ENCODE data around the gene MEOX2. TPM values are rescaled to one million over a fixed set of nuclear protein-coding genes. Genes with fewer than 3 reads are reported as not detected.

Gene MEOX2
- total RNA-seq, 4 donors from 2014 or later = 0.64 to 1.6 TPM; not detected in 2

DNA sequence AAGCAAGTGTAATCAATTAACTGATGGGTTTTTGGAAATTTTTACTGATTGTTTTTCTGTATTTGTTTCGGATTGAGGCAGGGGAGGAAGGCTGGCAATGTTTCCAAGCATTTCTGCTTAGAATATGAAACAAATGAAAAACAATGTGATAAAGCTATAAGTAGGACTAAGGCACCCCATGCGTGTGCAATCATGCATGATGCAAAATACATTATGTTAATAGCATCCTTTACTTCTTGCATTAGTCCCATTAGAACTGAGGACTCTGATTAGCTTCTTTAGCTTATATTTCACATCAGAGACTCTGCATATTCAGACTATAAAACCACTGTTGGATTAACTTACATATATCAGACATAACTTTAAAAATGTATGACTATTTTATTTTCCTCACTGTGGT is 76.0 kb downstream of the MEOX2 start:
- Histone ChIP-seq H3K27me3 (no peaks in the 10 kb centered on the region), H3K4me1 (no peaks in the 10 kb centered on the region), H3K36me3 (no peaks in the 10 kb centered on the region), H3K27ac (no peak overlapping the region), H3K9me3 (no peaks in the 10 kb centered on the region), H3K4me3 (no peak overlapping the region)
- in situ Hi-C loops (cut with MboI; ENCODE audit: low pct_ligation_motif_present in 1 of 4, low pct_unique_long_range_greater_than_20kb in 1 of 4, low sequenced_read_pairs in 3 of 4) = no loop called here
- no peak for DNase-seq
- WGBS, 2 donors (ENCODE audit: low coverage in 1 of 2) = 77 to 84% methylated on average over 2 of the region's 2 CpGs
- intact Hi-C loops (cut with DNase I; ENCODE audit: low total_unique reads) = no loop called here
- TF ChIP-seq POLR2AphosphoS5 (IDR thresholded peaks at IDR 0.05) = no peak
- TF ChIP-seq, protein P1, sequence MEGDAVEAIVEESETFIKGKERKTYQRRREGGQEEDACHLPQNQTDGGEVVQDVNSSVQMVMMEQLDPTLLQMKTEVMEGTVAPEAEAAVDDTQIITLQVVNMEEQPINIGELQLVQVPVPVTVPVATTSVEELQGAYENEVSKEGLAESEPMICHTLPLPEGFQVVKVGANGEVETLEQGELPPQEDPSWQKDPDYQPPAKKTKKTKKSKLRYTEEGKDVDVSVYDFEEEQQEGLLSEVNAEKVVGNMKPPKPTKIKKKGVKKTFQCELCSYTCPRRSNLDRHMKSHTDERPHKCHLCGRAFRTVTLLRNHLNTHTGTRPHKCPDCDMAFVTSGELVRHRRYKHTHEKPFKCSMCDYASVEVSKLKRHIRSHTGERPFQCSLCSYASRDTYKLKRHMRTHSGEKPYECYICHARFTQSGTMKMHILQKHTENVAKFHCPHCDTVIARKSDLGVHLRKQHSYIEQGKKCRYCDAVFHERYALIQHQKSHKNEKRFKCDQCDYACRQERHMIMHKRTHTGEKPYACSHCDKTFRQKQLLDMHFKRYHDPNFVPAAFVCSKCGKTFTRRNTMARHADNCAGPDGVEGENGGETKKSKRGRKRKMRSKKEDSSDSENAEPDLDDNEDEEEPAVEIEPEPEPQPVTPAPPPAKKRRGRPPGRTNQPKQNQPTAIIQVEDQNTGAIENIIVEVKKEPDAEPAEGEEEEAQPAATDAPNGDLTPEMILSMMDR (IDR thresholded peaks at IDR 0.05) = no peak
- TF ChIP-seq EP300 (IDR thresholded peaks at IDR 0.05; ENCODE audit: low read depth) = no peak
- TF ChIP-seq POLR2A (IDR thresholded peaks at IDR 0.05) = no peak

DNA sequence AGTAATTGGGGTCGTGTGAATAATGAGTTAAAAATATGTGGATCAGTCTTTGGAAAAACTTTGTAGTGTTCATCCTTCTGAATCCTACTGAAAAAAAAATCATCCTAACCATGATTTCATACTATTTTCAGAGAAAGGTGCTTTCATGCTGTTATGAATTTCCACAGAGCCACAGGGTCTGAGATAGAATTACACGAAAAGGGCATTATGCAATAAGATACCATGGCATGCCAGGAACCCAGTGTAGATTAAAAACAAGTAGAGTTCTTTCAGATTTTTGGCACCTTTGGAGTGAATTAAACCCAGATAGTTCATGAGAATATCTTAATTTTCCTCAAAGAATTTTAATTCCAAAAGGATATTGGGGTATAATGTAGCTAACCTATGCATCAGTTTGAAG is 77.2 kb downstream of the MEOX2 start:
- intact Hi-C loops (cut with DNase I; ENCODE audit: low total_unique reads) (no loop called here), in situ Hi-C loops (cut with MboI; ENCODE audit: low pct_ligation_motif_present in 1 of 4, low pct_unique_long_range_greater_than_20kb in 1 of 4, low sequenced_read_pairs in 3 of 4) (no loop called here)
- H3K4me3 ChIP-seq = no peak overlapping the region
- WGBS, 2 donors (ENCODE audit: low coverage in 1 of 2) = 80 to 85% methylated on average over 2 of the region's 2 CpGs
- no peaks in the 10 kb centered on the region for H3K36me3 ChIP-seq
- H3K27ac ChIP-seq = no peak overlapping the region
- H3K27me3 ChIP-seq = no peaks in the 10 kb centered on the region
- no peak for DNase-seq
- TF ChIP-seq EP300 (IDR thresholded peaks at IDR 0.05; ENCODE audit: low read depth) (no peak), POLR2AphosphoS5 (IDR thresholded peaks at IDR 0.05) (no peak), POLR2A (IDR thresholded peaks at IDR 0.05) (no peak)
- TF ChIP-seq, protein P1 (IDR thresholded peaks at IDR 0.05) = no peak
- no peaks in the 10 kb centered on the region for H3K4me1 ChIP-seq
- H3K9me3 ChIP-seq = no peaks in the 10 kb centered on the region

DNA sequence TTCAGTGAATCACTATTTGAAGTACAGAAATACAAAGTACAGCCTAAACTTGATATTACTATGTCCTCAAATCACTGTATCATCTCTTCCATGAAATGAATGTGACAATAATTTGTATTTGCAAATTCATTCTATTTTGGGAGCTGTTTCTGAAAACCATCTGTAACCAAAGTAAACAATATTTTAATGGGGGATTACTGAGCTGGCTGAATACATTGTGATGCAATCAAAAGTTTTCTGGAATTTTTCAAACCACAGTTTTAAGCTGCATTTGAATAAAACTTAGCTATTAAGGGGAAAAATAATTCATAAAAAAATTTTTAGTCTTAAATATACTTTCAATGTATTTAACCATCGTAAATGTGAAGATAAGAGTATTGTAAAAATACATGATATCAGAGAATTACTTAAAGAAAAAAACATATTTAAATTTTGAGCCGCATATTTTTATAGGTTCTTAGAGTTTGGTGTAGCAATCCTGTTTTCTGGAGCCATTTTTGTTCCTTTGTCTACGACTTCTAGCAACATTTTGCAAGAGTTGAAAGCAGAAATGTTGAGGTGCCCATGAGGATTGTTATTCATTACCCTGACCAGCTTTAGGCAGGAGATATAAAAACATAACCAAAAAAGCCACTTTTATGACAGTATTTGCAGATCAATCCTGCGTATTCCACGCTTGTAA is 78.8 kb downstream of the MEOX2 start:
- H3K27me3 ChIP-seq = no peaks in the 10 kb centered on the region
- TF ChIP-seq, protein P1 (IDR thresholded peaks at IDR 0.05) = no peak
- no peak for TF ChIP-seq EP300 (IDR thresholded peaks at IDR 0.05; ENCODE audit: low read depth)
- no peaks in the 10 kb centered on the region for H3K4me1 ChIP-seq
- no peak for DNase-seq
- in situ Hi-C loops (cut with MboI; ENCODE audit: low pct_ligation_motif_present in 1 of 4, low pct_unique_long_range_greater_than_20kb in 1 of 4, low sequenced_read_pairs in 3 of 4) (no loop called here), intact Hi-C loops (cut with DNase I; ENCODE audit: low total_unique reads) (no loop called here)
- H3K27ac ChIP-seq = no peak overlapping the region
- H3K36me3 ChIP-seq = no peaks in the 10 kb centered on the region
- 69 to 75% methylated on average over 5 of the region's 5 CpGs for WGBS, 2 donors (ENCODE audit: low coverage in 1 of 2)
- no peaks in the 10 kb centered on the region for H3K9me3 ChIP-seq
- H3K4me3 ChIP-seq = no peak overlapping the region

DNA sequence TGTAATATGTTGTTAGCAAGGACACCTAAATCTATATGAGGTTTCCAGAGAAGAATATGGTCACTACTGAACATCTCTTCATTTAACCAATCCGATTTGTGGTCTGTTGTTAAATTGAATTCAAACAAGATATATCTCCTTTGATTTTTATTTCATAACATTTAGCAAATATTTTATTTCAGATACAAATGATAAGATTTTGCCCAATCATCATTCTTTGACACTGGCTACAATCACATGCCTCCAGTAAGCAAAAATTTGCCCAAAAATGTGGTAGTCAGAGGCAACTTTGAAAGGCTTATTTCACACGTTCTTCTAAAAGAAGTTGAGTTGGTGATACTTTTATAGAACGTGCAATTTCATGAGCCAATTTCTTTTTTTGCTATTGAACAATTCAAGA is 79.9 kb downstream of the MEOX2 start:
- in situ Hi-C loops (cut with MboI; ENCODE audit: low pct_ligation_motif_present in 1 of 4, low pct_unique_long_range_greater_than_20kb in 1 of 4, low sequenced_read_pairs in 3 of 4) = no loop called here
- intact Hi-C loops (cut with DNase I; ENCODE audit: low total_unique reads) = no loop called here

More for the DNA sequence above, 79.9 kb downstream of the MEOX2 start:
- no peaks in the 10 kb centered on the region for H3K9me3 ChIP-seq
- WGBS, 2 donors (ENCODE audit: low coverage in 1 of 2) = 72 to 80% methylated on average over 3 of the region's 3 CpGs
- TF ChIP-seq POLR2AphosphoS5 (IDR thresholded peaks at IDR 0.05) (no peak), POLR2A (IDR thresholded peaks at IDR 0.05) (no peak), EP300 (IDR thresholded peaks at IDR 0.05; ENCODE audit: low read depth) (no peak)
- TF ChIP-seq, protein P1 (IDR thresholded peaks at IDR 0.05) = no peak
- DNase-seq = no peak
- no peak overlapping the region for H3K27ac ChIP-seq
- no peaks in the 10 kb centered on the region for H3K4me1 ChIP-seq
- no peak overlapping the region for H3K4me3 ChIP-seq
- H3K27me3 ChIP-seq = no peaks in the 10 kb centered on the region
- no peaks in the 10 kb centered on the region for H3K36me3 ChIP-seq

Measured in transverse colon (tissue), 4 donors.